PC-3 (cell line): Measurements from ENCODE around the gene PDIK1L.

Source experiments
- CTCF ChIP-seq: fragments of 300-600 bp; sonication (generic); conservative IDR thresholded peaks from 2 replicates; pipeline ENCODE4 v1.5.1; 2017; ENCODE audit warnings: antibody characterized with exemption, low read depth, mild to moderate bottlenecking, low read length
- EZH2 ChIP-seq: fragments of 300-600 bp; sonication (generic); IDR thresholded peaks from one replicate; pipeline ENCODE4 v1.6.1; 2017; ENCODE audit warnings: antibody characterized with exemption, mild to moderate bottlenecking, low read length; ENCODE audit not compliant: unreplicated experiment
- EZH2phosphoT487 ChIP-seq: fragments of 300-600 bp; sonication (generic); IDR thresholded peaks from 2 replicates; pipeline ENCODE4 v1.6.1; 2018; ENCODE audit warnings: mild to moderate bottlenecking, antibody characterized with exemption, low read length, borderline replicate concordance

GRCh38 chr1:26114165-26114927 is 2.7 kb downstream of the PDIK1L start:
- TF ChIP-seq CTCF: no peak
- no peak for TF ChIP-seq EZH2
- TF ChIP-seq EZH2phosphoT487: no peak
